ENCODE data around the gene PKLR. TPM values are rescaled to one million over a fixed set of nuclear protein-coding genes. Genes with fewer than 3 reads are reported as not detected.

The PKLR gene
- total and polyA plus RNA-seq, 4 donors = 10.4 to 56.1 (median 40.6) TPM

DNA sequence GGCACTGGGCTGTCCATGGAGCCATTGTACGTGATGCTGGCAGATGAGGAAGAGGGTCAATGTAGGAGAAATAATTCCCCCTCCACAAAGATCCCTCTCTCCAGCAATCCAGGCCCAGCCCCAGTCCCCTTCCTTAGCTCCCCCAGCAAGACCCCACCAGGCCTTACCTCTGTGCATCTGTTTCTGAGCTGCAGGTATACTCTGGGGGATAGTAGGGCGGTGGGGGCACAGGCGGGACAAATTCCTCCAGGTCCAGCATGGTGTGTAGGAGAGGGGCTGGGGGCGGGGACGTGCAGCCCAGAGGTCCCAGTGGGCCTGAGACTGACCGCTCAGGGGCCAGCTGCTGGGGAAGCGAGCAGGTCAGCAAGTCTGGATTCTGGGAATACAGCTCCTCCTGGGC, 49.7 kb downstream of the PKLR start:
- H3K27me3 ChIP-seq (ENCODE audit: control insufficient read depth in 4 of 4, insufficient read depth in 4 of 4, low read length in 3 of 4) = no peaks in the 10 kb centered on the region
- H3K4me3 ChIP-seq (ENCODE audit: low read depth in 1 of 3, low read length in 3 of 3) = no peak overlapping the region
- H3K27ac ChIP-seq (ENCODE audit: low read depth in 1 of 2, low read length in 2 of 2) = no peak overlapping the region
- DNase-seq (ENCODE audit: low spot score) = no peak
- H3K9ac ChIP-seq (ENCODE audit: low read depth in 1 of 2, low read length in 2 of 2) = no peak overlapping the region
- TF ChIP-seq YY1 (IDR thresholded peaks at IDR 0.05) (no peak), SP1 (IDR thresholded peaks at IDR 0.05) (no peak), NR2F2 (IDR thresholded peaks at IDR 0.05) (no peak), JUND (IDR thresholded peaks at IDR 0.05) (no peak), EGR1 (IDR thresholded peaks at IDR 0.05; ENCODE audit: low read depth in 2 of 2) (no peak), RAD21 (IDR thresholded peaks at IDR 0.05) (no peak), RXRA (IDR thresholded peaks at IDR 0.05) (no peak), ZBTB33 (IDR thresholded peaks at IDR 0.05) (no peak), CTCF (IDR thresholded peaks at IDR 0.05; ENCODE audit: low read depth, low read length, missing input control) (no peak), HNF4G (IDR thresholded peaks at IDR 0.05) (no peak), HNF4A (conservative IDR thresholded peaks at IDR 0.05) (no peak), FOXA2 (IDR thresholded peaks at IDR 0.05) (no peak), FOXA1 (IDR thresholded peaks at IDR 0.05) (no peak), REST (IDR thresholded peaks at IDR 0.05) (no peak), TAF1 (conservative IDR thresholded peaks at IDR 0.05) (no peak), ATF3 (IDR thresholded peaks at IDR 0.05) (no peak), GABPA (IDR thresholded peaks at IDR 0.05 in 1 of 2, conservative IDR thresholded peaks at IDR 0.05 in 1 of 2) (no peak)
- TF ChIP-seq, protein P1, sequence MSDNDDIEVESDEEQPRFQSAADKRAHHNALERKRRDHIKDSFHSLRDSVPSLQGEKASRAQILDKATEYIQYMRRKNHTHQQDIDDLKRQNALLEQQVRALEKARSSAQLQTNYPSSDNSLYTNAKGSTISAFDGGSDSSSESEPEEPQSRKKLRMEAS (IDR thresholded peaks at IDR 0.05) = no peak
- H3K4me1 ChIP-seq (ENCODE audit: control insufficient read depth in 4 of 4, insufficient read depth in 4 of 4, low read length in 3 of 4) = peaks cover 2 to 32% (median 22%) of the 10 kb centered on the region in 4 donors
- WGBS = 93% methylated on average over 7 of the region's 7 CpGs
- no peaks in the 10 kb centered on the region for H3K9me3 ChIP-seq (ENCODE audit: control insufficient read depth in 4 of 4, low read length in 3 of 4)
- peaks cover 0 to 1% (median 0%) of the 10 kb centered on the region in 4 donors for H3K36me3 ChIP-seq (ENCODE audit: control insufficient read depth in 4 of 4, insufficient read depth in 3 of 4, low read depth in 1 of 4, low read length in 3 of 4)
